Smooth muscle cell (in vitro differentiated cells): Measurements from ENCODE around the gene USP49. TPM values are rescaled to one million over a fixed set of nuclear protein-coding genes. Genes with fewer than 3 reads are reported as not detected.

ENCODE experiments used
- DNase-seq: peaks from one replicate; lab custom pipeline; 2025; ENCODE audit not compliant: unreplicated experiment; lab: John Stamatoyannopoulos, UW
- H2AFZ ChIP-seq: fragments of 200-600 bp; sonication (generic); 2 replicates; pipeline ENCODE4 v1.6.0; 2016; ENCODE audit warnings: antibody characterized with exemption, low read depth, mild to moderate bottlenecking
- H3F3A ChIP-seq: fragments of 200-600 bp; sonication (generic); 2 replicates; pipeline ENCODE4 v1.6.0; 2017; ENCODE audit warnings: antibody characterized with exemption, low read depth
- H3K27ac ChIP-seq: fragments of 200-600 bp; sonication (generic); 2 replicates; pipeline ENCODE4 v1.5.1; 2016; ENCODE audit warnings: low read depth, mild to moderate bottlenecking
- H3K27me3 ChIP-seq: fragments of 200-600 bp; sonication (generic); 2 replicates; pipeline ENCODE4 v1.6.1; 2016; ENCODE audit warnings: low read depth, mild to moderate bottlenecking
- H3K36me3 ChIP-seq: fragments of 200-600 bp; sonication (generic); 2 replicates; pipeline ENCODE4 v1.5.1; 2016; ENCODE audit warnings: low read depth
- H3K4me1 ChIP-seq: fragments of 200-600 bp; sonication (generic); 2 replicates; pipeline ENCODE4 v1.5.1; 2016; ENCODE audit warnings: low read depth
- H3K4me2 ChIP-seq: fragments of 200-600 bp; sonication (generic); 2 replicates; pipeline ENCODE4 v1.6.0; 2016; ENCODE audit warnings: mild to moderate bottlenecking
- H3K4me3 ChIP-seq: fragments of 200-600 bp; sonication (generic); 2 replicates; pipeline ENCODE4 v1.5.1; 2016; ENCODE audit warnings: mild to moderate bottlenecking
- H3K79me2 ChIP-seq: fragments of 200-600 bp; sonication (generic); 2 replicates; pipeline ENCODE4 v1.6.0; 2016; ENCODE audit warnings: low read depth, mild to moderate bottlenecking
- H3K9ac ChIP-seq: fragments of 200-600 bp; sonication (generic); 2 replicates; pipeline ENCODE4 v1.6.0; 2016; ENCODE audit warnings: low read depth
- H3K9me3 ChIP-seq: fragments of 200-600 bp; sonication (generic); replicated peaks from 2 replicates; pipeline ENCODE4 v1.5.1; 2016; ENCODE audit warnings: low read depth
- H4K20me1 ChIP-seq: fragments of 200-600 bp; sonication (generic); 2 replicates; pipeline ENCODE4 v1.6.0; 2016; ENCODE audit warnings: low read depth
- WGBS: methylation state at CpG from one replicate; pipeline ENCODE4 v1.1.7; 2016; ENCODE audit warnings: low lambda C conversion rate; 5-methylcytosine and 5-hydroxymethylcytosine counted together
- polyA plus RNA-seq: library from polyadenylated mRNA; unstranded; fragments of >200 nt; fragmentation: Nextera tagmentation; extraction: Ambion mirVana; gene quantifications from 2 replicates; pipeline ENCODE4 v1.2.1, GENCODE V29; 2016
- total RNA-seq: library from RNA; depleted of rRNA; stranded (reverse); fragments of >200 nt; gene quantifications from 2 replicates; pipeline ENCODE4 v1.2.3, GENCODE V29; 2014
- TF ChIP-seq, protein P1 (sequence below): fragments of 200-600 bp; sonication (generic); IDR thresholded peaks from 2 replicates; pipeline ENCODE4 v1.5.1; 2017; ENCODE audit warnings: borderline replicate concordance, mild to moderate bottlenecking, antibody characterized with exemption; ENCODE audit not compliant: insufficient read depth, poor library complexity, severe bottlenecking

Gene USP49
- total and polyA plus RNA-seq, 2 experiments from 2014 or later = 1.9 to 5.2 TPM

DNA sequence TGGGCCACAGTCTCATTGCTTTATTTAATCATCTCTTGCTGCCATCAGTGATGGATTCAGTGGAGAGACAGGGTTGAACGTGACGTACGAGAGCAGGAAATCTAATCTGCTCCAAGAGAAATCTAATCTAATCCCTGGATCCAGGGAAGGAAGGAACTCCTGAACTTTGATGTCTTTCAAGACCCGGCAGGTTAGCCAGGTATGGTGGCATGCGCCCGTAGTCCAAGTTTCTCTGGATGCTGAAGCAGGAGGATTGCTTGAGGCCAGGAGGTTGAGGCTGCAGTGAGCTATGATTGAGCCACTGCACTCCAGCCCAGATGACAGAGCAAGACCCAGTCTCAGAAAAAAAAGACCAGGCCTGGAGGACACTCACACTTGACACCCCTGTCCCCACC is 136.5 kb downstream of the USP49 start:
- Histone ChIP-seq H3K79me2 (no peaks in the 10 kb centered on the region), H3K27me3 (peaks cover 8% of the 10 kb centered on the region), H3K4me1 (no peaks in the 10 kb centered on the region), H3K4me2 (no peak overlapping the region), H3K9ac (no peak overlapping the region), H3K36me3 (no peaks in the 10 kb centered on the region), H3F3A (no peaks in the 10 kb centered on the region), H3K9me3 (no peaks in the 10 kb centered on the region), H2AFZ (no peak overlapping the region), H4K20me1 (no peaks in the 10 kb centered on the region), H3K4me3 (no peak overlapping the region), H3K27ac (no peak overlapping the region)
- TF ChIP-seq, protein P1, sequence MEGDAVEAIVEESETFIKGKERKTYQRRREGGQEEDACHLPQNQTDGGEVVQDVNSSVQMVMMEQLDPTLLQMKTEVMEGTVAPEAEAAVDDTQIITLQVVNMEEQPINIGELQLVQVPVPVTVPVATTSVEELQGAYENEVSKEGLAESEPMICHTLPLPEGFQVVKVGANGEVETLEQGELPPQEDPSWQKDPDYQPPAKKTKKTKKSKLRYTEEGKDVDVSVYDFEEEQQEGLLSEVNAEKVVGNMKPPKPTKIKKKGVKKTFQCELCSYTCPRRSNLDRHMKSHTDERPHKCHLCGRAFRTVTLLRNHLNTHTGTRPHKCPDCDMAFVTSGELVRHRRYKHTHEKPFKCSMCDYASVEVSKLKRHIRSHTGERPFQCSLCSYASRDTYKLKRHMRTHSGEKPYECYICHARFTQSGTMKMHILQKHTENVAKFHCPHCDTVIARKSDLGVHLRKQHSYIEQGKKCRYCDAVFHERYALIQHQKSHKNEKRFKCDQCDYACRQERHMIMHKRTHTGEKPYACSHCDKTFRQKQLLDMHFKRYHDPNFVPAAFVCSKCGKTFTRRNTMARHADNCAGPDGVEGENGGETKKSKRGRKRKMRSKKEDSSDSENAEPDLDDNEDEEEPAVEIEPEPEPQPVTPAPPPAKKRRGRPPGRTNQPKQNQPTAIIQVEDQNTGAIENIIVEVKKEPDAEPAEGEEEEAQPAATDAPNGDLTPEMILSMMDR = no peak
- DNase-seq = no peak
- 94% methylated on average over 6 of the region's 6 CpGs for WGBS

GRCh38 chr6:41757931-41758640 is 137.1 kb downstream of the USP49 start:
- H4K20me1 ChIP-seq = no peaks in the 10 kb centered on the region
- H3K79me2 ChIP-seq = no peaks in the 10 kb centered on the region
- H3F3A ChIP-seq = no peaks in the 10 kb centered on the region
- peaks cover 8% of the 10 kb centered on the region for H3K27me3 ChIP-seq
- H3K27ac ChIP-seq = no peak overlapping the region
- no peaks in the 10 kb centered on the region for H3K9me3 ChIP-seq
- no peak overlapping the region for H3K9ac ChIP-seq
- DNase-seq = no peak
- H3K4me1 ChIP-seq = no peaks in the 10 kb centered on the region
- no peaks in the 10 kb centered on the region for H3K36me3 ChIP-seq
- no peak overlapping the region for H3K4me2 ChIP-seq
- WGBS = 71% methylated on average over 8 of the region's 8 CpGs
- H3K4me3 ChIP-seq = no peak overlapping the region
- TF ChIP-seq, protein P1 = no peak
- no peak overlapping the region for H2AFZ ChIP-seq

DNA sequence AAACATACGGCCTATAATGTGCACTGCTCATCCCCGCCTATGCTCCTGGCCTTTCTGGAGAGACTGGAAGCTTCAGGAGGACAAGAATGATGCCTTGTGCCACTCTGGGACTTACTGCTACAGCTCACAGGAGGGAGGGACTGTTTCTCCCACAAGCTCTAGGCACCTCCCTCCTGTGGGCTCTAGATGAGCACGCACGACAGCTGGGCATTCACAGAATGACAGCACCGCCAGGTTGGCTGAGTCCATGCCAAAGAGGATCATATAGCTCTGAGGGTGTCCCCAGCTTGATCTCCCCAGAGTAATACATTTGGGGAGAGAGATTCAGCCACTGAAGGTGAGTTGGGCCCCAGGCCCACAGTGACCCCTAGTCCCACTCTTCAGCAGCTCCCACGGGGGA is 137.9 kb downstream of the USP49 start:
- Histone ChIP-seq H4K20me1 (no peaks in the 10 kb centered on the region), H3K27me3 (peaks cover 8% of the 10 kb centered on the region), H2AFZ (no peak overlapping the region), H3F3A (no peaks in the 10 kb centered on the region), H3K4me1 (no peaks in the 10 kb centered on the region), H3K4me2 (no peak overlapping the region), H3K4me3 (no peak overlapping the region), H3K9ac (no peak overlapping the region), H3K27ac (no peak overlapping the region), H3K36me3 (no peaks in the 10 kb centered on the region), H3K79me2 (no peaks in the 10 kb centered on the region), H3K9me3 (no peaks in the 10 kb centered on the region)
- DNase-seq = no peak
- TF ChIP-seq, protein P1 = no peak
- 95% methylated on average over 6 of the region's 6 CpGs for WGBS

DNA sequence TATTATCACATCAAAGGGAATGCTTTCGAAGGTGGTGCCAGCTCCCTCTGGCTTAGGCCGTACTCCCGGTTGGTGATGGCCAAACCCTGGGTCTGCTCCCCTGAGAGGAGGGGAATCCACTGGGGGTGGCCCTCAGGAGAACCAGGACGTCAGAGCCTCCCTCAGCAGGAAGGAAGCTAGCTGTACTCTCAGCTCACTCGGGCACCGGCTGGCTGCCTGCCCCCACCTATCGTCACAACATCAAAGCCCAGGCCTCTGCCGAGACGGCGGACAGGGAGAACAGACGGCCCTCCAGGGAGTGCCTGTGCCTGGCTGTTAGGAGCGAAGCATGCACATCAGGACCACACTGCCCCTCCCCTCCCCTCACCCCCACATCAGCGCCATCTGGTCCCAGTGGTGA is 138.8 kb downstream of the USP49 start:
- Histone ChIP-seq H3K9me3 (no peaks in the 10 kb centered on the region), H3K27me3 (peaks cover 8% of the 10 kb centered on the region), H3K27ac (no peak overlapping the region), H3K4me1 (no peaks in the 10 kb centered on the region), H3K36me3 (no peaks in the 10 kb centered on the region), H3K4me2 (no peak overlapping the region), H2AFZ (no peak overlapping the region), H3K9ac (no peak overlapping the region), H4K20me1 (no peaks in the 10 kb centered on the region), H3K79me2 (no peaks in the 10 kb centered on the region), H3F3A (no peaks in the 10 kb centered on the region), H3K4me3 (no peak overlapping the region)
- TF ChIP-seq, protein P1 = no peak
- no peak for DNase-seq
- WGBS = 85% methylated on average over 13 of the region's 13 CpGs
